Heart left ventricle (tissue), 16 donors: ENCODE data around the gene PTGER3. TPM values are rescaled to one million over a fixed set of nuclear protein-coding genes. Genes with fewer than 3 reads are reported as not detected.

ENCODE experiments used
- ATAC-seq, 4 donors: fragments of 200-7000 bp; cut with Tn5 transposase; one replicate each; pipeline ENCODE4 v1.9.1; 2020 to 2022; ENCODE audit warnings: moderate library complexity in 4 of 4, mild to moderate bottlenecking in 3 of 4, moderate number of reproducible peaks in 1 of 4
- DNase-seq, 5 donors: peaks; one replicate each; pipeline ENCODE4 v3.0.0-alpha.2; 2020
- H3K27ac ChIP-seq, 12 donors: fragments of 200-600 bp; sonication (generic) in 4 of 12; one replicate each; pipeline versions ENCODE4 v1.5.0 to v1.8.0; 2016 to 2022; ENCODE audit warnings: mild to moderate bottlenecking in 2 of 12
- H3K27me3 ChIP-seq, 9 donors: fragments of 200-600 bp; sonication (generic) in 2 of 9; one replicate each; pipeline versions ENCODE4 v1.5.1 to v1.8.0; 2016 to 2022; ENCODE audit warnings: mild to moderate bottlenecking in 3 of 9
- H3K36me3 ChIP-seq, 9 donors: fragments of 200-600 bp; sonication (generic) in 2 of 9; one replicate each; pipeline versions ENCODE4 v1.5.0 to v1.8.0; 2018 to 2022; ENCODE audit warnings: mild to moderate bottlenecking in 2 of 9
- H3K4me1 ChIP-seq, 12 donors: fragments of 200-600 bp; sonication (generic) in 4 of 12; one replicate each; pipeline versions ENCODE4 v1.5.0 to v1.8.0; 2016 to 2022; ENCODE audit warnings: mild to moderate bottlenecking in 3 of 12
- H3K4me3 ChIP-seq, 12 donors: fragments of 200-600 bp; sonication (generic) in 4 of 12; one replicate each; pipeline versions ENCODE4 v1.5.0 to v1.8.0; 2017 to 2022; ENCODE audit warnings: mild to moderate bottlenecking in 9 of 12, moderate library complexity in 4 of 12
- H3K9me3 ChIP-seq, 12 donors: fragments of 200-600 bp; sonication (generic) in 4 of 12; one replicate each; pipeline versions ENCODE4 v1.5.0 to v1.8.0; 2016 to 2022; ENCODE audit warnings: mild to moderate bottlenecking in 1 of 12
- POLR2A ChIP-seq, 2 donors: fragments of 450-650 bp; IDR thresholded peaks; one replicate each; pipeline ENCODE4 v1.6.1; 2017; ENCODE audit warnings: antibody characterized with exemption in 2 of 2, mild to moderate bottlenecking in 2 of 2, moderate library complexity in 2 of 2
- WGBS, 4 donors: extraction: QIAGEN DNeasy Blood & Tissue Kit in 2 of 4; methylation state at CpG; one replicate each; pipeline versions ENCODE4 v1.1.5 to v1.1.7; 2013 to 2018; 5-methylcytosine and 5-hydroxymethylcytosine counted together
- intact Hi-C, 10 donors: fragments of 100-400 bp; cut with DNase I; formaldehyde crosslinking; loops; one replicate each; pipeline versions ENCODE4 v1.11.1 to v1.14.2; 2022
- polyA plus RNA-seq, 2 donors: library from polyadenylated mRNA; stranded (reverse); fragments of 200-250 nt; gene quantifications; one replicate each; pipeline ENCODE4 v1.2.3, GENCODE V29; 2013
- total RNA-seq, 9 donors: library from RNA; depleted of rRNA in 2 of 9; stranded (reverse); fragments of >200 nt in 2 of 9; fragmentation: NEBNext Ultra II Directional in 3 of 9; extraction: Animal tissue kit (Norgen Biotek cat#: 25700) in 3 of 9; gene quantifications; one replicate each; pipeline versions ENCODE4 v1.1.0 to v1.2.4, GENCODE V29; 2016 to 2023
- TF ChIP-seq, protein P1 (sequence below), 12 donors: fragments of 200-600 bp; sonication (generic) in 4 of 12; IDR thresholded peaks; one replicate each; pipeline versions ENCODE4 v1.5.0 to v1.8.0; 2018 to 2022; ENCODE audit warnings: antibody characterized with exemption in 12 of 12, mild to moderate bottlenecking in 5 of 12
- donor health status: ischemic (EF 13 %, LVEDD 7.1; RV severe dilation, severe dysfunction).
- donor health status: healthy with polysubstance abuse.
- donor health status: DM: no; HTN: yes; CAD: no.
- donor health status: DM: no; HTN: no; CAD: no.
- donor health status: ischemic (EF 25% LVEDD 6.9; RV normal size, moderate dysfunction).
- donor health status: ischemic (EF 25% LVEDD 5.7; RV mildly dilated, moderate dysfunction).
- donor health status: healthy.
- donor health status: DM: yes; HTN: yes; CAD: no.
- donor health status: ischemic (EF 35%, LVEDD 5.7; RV mildly dilated, moderate dysfunction).
- donor health status: nonischemic (EF 11% LVEDD 7.7; RV severe dilation, severe dysfunction).
- donor health status: DM: yes; HTN: yes; CAD: no.
- donor health status: PGD.
- donor health status: ischemic (EF 29% LVEDD 5.4; RV normal size, mild dysfunction).
- donor health status: nonischemic (EF 23%, LVEDD 6.1; RV moderate dilation, normal function).

PTGER3 gene
- total and polyA plus RNA-seq, 11 donors, result 0.45 to 11.6 (median 1.3) TPM

DNA sequence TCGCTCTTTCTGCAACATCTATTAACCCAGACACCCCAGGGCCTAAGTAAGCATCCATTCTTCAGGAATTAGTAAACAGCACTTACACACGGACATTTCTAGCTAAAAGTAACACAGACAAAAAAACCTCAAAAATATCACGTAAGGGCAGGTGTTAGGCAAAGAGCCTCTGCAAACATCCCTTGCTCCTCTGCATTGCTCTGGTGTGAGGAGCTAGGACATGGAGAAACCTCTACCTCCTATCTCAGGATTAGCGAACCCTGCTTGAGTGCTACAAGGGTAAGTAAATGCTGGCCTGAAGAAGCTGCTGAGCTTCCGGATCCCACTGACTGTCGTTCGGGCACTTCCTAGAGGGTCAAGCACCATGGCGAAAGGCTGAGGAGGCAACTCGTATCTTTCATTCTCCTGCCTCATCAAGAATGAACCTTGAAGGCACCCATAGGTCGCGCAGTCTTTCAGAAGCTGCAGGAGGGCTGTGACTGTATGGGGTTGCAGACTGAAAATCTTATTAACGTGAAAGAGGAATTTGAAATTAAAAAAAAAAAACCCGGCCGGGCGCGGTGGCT, 2.1 kb downstream of the PTGER3 start:
- no peak overlapping the region for H3K27ac ChIP-seq
- TF ChIP-seq, protein P1, sequence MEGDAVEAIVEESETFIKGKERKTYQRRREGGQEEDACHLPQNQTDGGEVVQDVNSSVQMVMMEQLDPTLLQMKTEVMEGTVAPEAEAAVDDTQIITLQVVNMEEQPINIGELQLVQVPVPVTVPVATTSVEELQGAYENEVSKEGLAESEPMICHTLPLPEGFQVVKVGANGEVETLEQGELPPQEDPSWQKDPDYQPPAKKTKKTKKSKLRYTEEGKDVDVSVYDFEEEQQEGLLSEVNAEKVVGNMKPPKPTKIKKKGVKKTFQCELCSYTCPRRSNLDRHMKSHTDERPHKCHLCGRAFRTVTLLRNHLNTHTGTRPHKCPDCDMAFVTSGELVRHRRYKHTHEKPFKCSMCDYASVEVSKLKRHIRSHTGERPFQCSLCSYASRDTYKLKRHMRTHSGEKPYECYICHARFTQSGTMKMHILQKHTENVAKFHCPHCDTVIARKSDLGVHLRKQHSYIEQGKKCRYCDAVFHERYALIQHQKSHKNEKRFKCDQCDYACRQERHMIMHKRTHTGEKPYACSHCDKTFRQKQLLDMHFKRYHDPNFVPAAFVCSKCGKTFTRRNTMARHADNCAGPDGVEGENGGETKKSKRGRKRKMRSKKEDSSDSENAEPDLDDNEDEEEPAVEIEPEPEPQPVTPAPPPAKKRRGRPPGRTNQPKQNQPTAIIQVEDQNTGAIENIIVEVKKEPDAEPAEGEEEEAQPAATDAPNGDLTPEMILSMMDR (IDR thresholded peaks at IDR 0.05), result no peak
- no peak for DNase-seq
- intact Hi-C loops, result loop anchor here in 2 of 10 donors (5.0 kb wide), 3 partner anchors 358 to 518 kb away; no protein-coding TSS in a partner anchor
- peak overlapping the region in 1 of 12 donors; percentile 20 for H3K4me3 ChIP-seq
- no peaks in the 10 kb centered on the region for H3K36me3 ChIP-seq
- 67 to 88% (median 76%) methylated on average over 14 to 16 of the region's 16 CpGs for WGBS, 4 donors
- ATAC-seq, result no peak
- H3K9me3 ChIP-seq, result no peaks in the 10 kb centered on the region
- H3K4me1 ChIP-seq, result peaks cover 0 to 20% (median 8%) of the 10 kb centered on the region in 12 donors
- H3K27me3 ChIP-seq, result peaks cover 6 to 58% (median 26%) of the 10 kb centered on the region in 9 donors

DNA sequence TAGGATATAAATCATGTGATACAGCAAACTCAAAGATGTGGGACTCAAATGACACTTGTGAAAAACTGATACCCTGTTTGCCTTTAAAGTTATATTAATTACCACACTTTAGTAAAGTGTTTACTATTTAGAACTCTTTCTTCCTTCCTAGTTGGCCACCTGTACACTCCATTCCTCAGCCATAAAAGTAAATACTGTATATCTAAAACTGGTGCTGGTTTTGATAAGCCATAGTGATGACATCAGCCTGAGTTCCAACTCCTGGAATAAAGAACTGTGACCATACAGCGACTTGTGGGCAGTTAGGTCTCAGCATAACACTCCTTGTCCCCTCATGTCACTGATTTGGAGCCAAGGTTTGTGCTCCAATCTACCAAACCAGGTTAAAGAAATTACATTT, 2.8 kb downstream of the PTGER3 start:
- intact Hi-C loops, result loop anchor here in 2 of 10 donors (5.0 kb wide), 3 partner anchors 358 to 518 kb away; no protein-coding TSS in a partner anchor

DNA sequence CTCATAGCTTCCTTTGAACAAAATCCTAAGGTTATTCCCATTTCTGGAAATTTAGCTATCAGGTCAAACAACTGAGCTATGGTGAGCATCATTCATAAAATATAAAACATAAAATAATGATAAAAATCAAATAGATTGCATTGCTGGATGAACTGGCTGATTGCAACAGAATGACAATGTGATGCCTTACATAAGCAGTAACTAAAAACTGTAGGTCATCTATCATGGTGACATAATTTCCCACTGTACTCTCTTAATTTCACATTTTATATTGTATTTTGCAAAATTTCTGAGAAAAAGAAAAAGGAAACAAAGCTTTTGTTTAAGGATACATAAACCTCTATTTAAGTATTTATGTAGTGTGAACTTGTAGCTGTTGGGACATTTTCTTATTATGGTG, 4.6 kb downstream of the PTGER3 start:
- ATAC-seq (no peak), DNase-seq (no peak)
- Histone ChIP-seq H3K36me3 (no peaks in the 10 kb centered on the region), H3K4me3 (no peak overlapping the region), H3K4me1 (peaks cover 0 to 18% (median 8%) of the 10 kb centered on the region in 12 donors), H3K27ac (no peak overlapping the region), H3K9me3 (no peaks in the 10 kb centered on the region), H3K27me3 (peaks cover 5 to 40% (median 19%) of the 10 kb centered on the region in 9 donors)
- intact Hi-C loops, result no loop called here
- TF ChIP-seq, protein P1 (IDR thresholded peaks at IDR 0.05), result no peak
- TF ChIP-seq POLR2A (IDR thresholded peaks at IDR 0.05), result no peak

More for the DNA sequence above, 2.8 kb downstream of the PTGER3 start:
- ATAC-seq, result no peak
- Histone ChIP-seq H3K36me3 (no peaks in the 10 kb centered on the region), H3K27me3 (peaks cover 6 to 53% (median 26%) of the 10 kb centered on the region in 9 donors), H3K27ac (no peak overlapping the region), H3K9me3 (no peaks in the 10 kb centered on the region), H3K4me3 (no peak overlapping the region), H3K4me1 (peaks cover 0 to 20% (median 8%) of the 10 kb centered on the region in 12 donors)
- WGBS, 4 donors, result 42 to 48% (median 44%) methylated on average over 1 of the region's 1 CpG
- DNase-seq, result no peak
- no peak for TF ChIP-seq POLR2A (IDR thresholded peaks at IDR 0.05)
- TF ChIP-seq, protein P1 (IDR thresholded peaks at IDR 0.05), result no peak

DNA sequence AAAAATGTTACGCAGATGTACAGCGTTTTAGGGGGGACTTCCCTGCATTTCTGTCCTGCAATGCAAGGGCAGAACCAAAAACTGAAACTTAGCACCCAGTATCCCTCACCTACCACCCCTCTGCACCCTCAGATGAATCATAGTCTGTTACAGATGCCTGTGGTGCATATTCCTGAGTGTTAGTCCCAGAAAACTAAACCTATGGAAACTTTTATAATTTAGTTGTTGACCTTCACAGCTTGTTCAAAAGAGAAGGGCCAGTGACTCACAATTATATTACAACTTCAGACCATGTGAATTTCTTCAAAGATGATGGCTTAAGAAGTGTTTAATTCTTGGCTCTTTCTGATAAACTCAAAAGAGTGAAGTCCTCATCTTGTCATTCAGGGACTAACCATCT, 5.8 kb downstream of the PTGER3 start:
- DNase-seq (no peak), ATAC-seq (no peak)
- Histone ChIP-seq H3K4me1 (peaks cover 0 to 6% (median under 1%) of the 10 kb centered on the region in 12 donors), H3K9me3 (no peaks in the 10 kb centered on the region), H3K4me3 (no peak overlapping the region), H3K36me3 (no peaks in the 10 kb centered on the region), H3K27me3 (peaks cover 0 to 39% (median 6%) of the 10 kb centered on the region in 9 donors), H3K27ac (no peak overlapping the region)
- WGBS, 4 donors, result 59 to 71% (median 60%) methylated on average over 2 of the region's 2 CpGs
- no peak for TF ChIP-seq POLR2A (IDR thresholded peaks at IDR 0.05)
- intact Hi-C loops, result no loop called here
